Testis (tissue), 2 donors: Measurements from ENCODE around the gene PRKG1.

Experiments used
- CTCF ChIP-seq, 3 experiments: fragments of 450-650 bp in 2 of 3; fragments of 200-600 bp in 1 of 3; sonication (generic) in 1 of 3; IDR thresholded peaks; one replicate each; pipeline ENCODE4 v1.5.1; 2016 to 2019; ENCODE audit warnings: antibody characterized with exemption in 3 of 3, mild to moderate bottlenecking in 2 of 3, moderate library complexity in 1 of 3
- POLR2A ChIP-seq: fragments of 450-650 bp; IDR thresholded peaks from one replicate; pipeline ENCODE4 v1.6.1; 2017; ENCODE audit warnings: antibody characterized with exemption, mild to moderate bottlenecking, moderate library complexity

DNA sequence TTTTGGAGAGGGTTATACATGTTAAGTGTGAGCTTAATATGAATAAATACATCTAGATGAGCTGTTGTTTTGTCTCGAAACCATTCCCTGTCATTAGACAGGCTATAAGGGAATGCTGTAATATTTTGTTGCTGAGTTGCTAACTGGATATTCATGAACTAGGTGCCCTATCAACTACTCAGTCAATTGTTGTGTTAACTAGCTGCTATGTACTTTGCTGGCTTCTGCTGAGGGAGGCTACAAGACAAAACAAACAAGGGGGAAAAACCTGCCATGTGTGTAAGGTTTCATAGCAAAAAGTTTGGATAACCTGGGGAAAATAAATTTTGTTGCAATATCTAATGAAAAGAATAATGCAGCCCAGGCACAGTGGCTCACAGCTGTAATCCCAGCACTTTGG is 514.7 kb downstream of the PRKG1 start:
- TF ChIP-seq POLR2A (no peak), CTCF (IDR thresholded peaks at IDR 0.05) (no peak)
